HG03060 (cell line): ENCODE results near the gene TP53TG5.

Experiments
- ATAC-seq: cut with Tn5 transposase; IDR thresholded peaks from one replicate; pipeline ENCODE4 v1.9.1; 2021; ENCODE audit warnings: low read depth, moderate number of reproducible peaks; ENCODE audit not compliant: unreplicated experiment

TP53TG5 gene

GRCh38 chr20:45336530-45337366, 41.4 kb downstream of the TP53TG5 start:
- no peak for ATAC-seq

GRCh38 chr20:45330476-45330875, 47.6 kb downstream of the TP53TG5 start:
- no peak for ATAC-seq

- ATAC-seq = no peak
These were observed 48.4 kb downstream of the TP53TG5 start for GRCh38 chr20:45329497-45330319.

DNA sequence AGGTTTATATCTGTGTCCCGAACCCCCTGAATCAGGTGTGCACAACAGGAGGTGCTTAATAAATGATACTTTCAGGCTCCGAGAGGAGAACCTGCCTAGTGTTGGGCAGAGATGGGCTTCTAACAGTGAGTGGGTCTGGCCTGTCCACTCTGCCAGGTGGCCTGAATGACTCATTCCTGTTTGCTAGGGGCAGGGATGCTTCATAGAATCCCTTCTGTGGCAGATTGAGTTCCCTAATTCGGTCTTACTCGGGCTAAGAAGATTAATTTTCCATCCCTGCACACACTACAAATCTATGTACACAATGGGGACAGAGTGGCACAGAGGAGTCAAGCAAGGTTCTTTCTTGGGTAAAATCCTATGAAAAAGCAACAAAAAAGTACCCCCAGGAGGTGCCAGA, 49.7 kb downstream of the TP53TG5 start:
- no peak for ATAC-seq

GRCh38 chr20:45325371-45325770, 52.8 kb downstream of the TP53TG5 start:
- ATAC-seq = no peak

DNA sequence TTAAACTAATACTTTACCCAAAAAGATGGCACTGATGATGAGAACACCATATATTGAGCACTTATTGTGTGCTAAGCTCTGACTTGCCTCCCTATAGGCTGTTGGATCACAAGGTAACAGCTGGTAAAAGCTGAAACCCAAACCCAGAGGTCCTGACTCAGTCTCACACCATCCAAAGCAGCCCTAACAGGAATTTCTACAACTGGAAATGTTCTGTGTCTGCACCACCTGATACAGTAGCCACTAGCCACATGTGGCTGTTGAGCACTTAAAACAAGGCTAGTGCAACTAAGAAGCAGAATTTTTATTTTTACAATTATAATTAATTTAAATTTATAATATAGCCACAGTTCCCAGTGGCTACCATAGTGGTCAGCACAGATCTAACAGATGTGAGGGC, 54.4 kb downstream of the TP53TG5 start:
- ATAC-seq = no peak

- ATAC-seq = no peak
These were observed 55.2 kb downstream of the TP53TG5 start for GRCh38 chr20:45322952-45323383.
